Measurements from ENCODE around the gene RTRAF. TPM values are rescaled to one million over a fixed set of nuclear protein-coding genes. Genes with fewer than 3 reads are reported as not detected.

RTRAF gene
- total and polyA plus RNA-seq, 2 experiments from 2014 or later: 150 to 729 TPM

DNA sequence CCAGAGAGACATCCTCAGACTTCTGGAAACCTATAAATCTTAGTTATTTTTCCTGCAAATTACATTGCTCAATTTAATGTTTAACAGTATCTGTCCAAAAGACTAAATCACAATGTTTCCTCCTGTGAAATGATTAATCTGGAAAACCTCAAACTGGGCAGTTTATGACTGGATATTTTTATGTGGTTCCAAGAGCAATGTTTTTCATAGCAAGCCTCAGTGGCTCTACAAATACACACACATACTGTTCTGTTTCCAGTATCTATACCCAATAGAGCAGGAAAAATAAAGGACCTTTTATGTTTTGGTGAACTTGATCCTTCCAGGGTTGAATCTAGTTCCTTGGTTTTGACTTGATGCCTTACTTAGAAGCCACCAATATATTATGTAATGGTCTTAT, 70.3 kb downstream of the RTRAF start (continued):
- TF ChIP-seq POLR2AphosphoS5 (IDR thresholded peaks at IDR 0.05; ENCODE audit: low read depth): no peak
- TF ChIP-seq JUNB (IDR thresholded peaks at IDR 0.05; ENCODE audit: unreplicated experiment): no peak

DNA sequence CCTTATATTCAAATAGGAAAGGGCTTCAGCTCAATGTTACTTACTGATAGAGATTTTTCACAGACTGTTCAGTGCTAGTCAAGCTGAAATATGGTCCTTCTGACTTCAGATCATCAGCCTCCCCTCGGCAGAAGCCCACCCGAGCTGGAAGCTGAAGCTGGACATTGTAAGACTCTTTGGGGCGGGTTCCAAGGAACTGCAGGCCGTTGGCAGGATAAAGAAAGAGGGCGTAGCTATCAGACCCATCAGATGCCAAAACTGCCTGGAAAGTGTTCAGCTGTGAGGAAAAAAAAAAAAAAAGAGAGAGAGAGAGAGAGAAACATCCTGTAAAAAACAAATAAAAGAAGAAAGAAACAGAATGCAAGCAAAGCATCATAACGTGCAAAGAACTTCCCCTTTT, 70.7 kb downstream of the RTRAF start:
- Mint-ChIP-seq H3K27ac (no peak overlapping the region), H3K9me3 (no peaks in the 10 kb centered on the region), H3K36me3 (ENCODE audit: low read depth) (no peaks in the 10 kb centered on the region), H3K27me3 (ENCODE audit: insufficient read depth, low read depth, poor library complexity) (peaks cover 4% of the 10 kb centered on the region), H3K4me1 (peaks cover 21% of the 10 kb centered on the region), H3K4me3 (no peak overlapping the region)
- no peak overlapping the region for H2AFZ ChIP-seq
- H3K4me3 ChIP-seq: no peak overlapping the region
- H4K20me1 ChIP-seq (replicated peaks; ENCODE audit: insufficient read depth): no peaks in the 10 kb centered on the region
- no peak for DNase-seq (ENCODE audit: low spot score)
- H3K79me2 ChIP-seq (replicated peaks; ENCODE audit: insufficient read depth): no peaks in the 10 kb centered on the region
- H3F3A ChIP-seq (replicated peaks; ENCODE audit: low read depth): no peaks in the 10 kb centered on the region
- peaks cover 11% of the 10 kb centered on the region; the same call in 1 of the 2 replicates for H3K27me3 ChIP-seq (ENCODE audit: insufficient read depth)
- ATAC-seq: no peak
- H3K4me1 ChIP-seq (ENCODE audit: insufficient read depth): peaks cover 18% of the 10 kb centered on the region
- H3K36me3 ChIP-seq (ENCODE audit: insufficient read depth): no peaks in the 10 kb centered on the region
- no peak for TF ChIP-seq ETS1 (IDR thresholded peaks at IDR 0.05)
- no peak for TF ChIP-seq EZH2phosphoT487 (IDR thresholded peaks at IDR 0.05; ENCODE audit: unreplicated experiment)
- TF ChIP-seq STAT1 (IDR thresholded peaks at IDR 0.05; ENCODE audit: unreplicated experiment): no peak
- TF ChIP-seq, protein P1, sequence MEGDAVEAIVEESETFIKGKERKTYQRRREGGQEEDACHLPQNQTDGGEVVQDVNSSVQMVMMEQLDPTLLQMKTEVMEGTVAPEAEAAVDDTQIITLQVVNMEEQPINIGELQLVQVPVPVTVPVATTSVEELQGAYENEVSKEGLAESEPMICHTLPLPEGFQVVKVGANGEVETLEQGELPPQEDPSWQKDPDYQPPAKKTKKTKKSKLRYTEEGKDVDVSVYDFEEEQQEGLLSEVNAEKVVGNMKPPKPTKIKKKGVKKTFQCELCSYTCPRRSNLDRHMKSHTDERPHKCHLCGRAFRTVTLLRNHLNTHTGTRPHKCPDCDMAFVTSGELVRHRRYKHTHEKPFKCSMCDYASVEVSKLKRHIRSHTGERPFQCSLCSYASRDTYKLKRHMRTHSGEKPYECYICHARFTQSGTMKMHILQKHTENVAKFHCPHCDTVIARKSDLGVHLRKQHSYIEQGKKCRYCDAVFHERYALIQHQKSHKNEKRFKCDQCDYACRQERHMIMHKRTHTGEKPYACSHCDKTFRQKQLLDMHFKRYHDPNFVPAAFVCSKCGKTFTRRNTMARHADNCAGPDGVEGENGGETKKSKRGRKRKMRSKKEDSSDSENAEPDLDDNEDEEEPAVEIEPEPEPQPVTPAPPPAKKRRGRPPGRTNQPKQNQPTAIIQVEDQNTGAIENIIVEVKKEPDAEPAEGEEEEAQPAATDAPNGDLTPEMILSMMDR (conservative IDR thresholded peaks at IDR 0.05; ENCODE audit: low read depth in 2 of 2): no peak
- TF ChIP-seq JUNB (IDR thresholded peaks at IDR 0.05; ENCODE audit: unreplicated experiment): no peak
- TF ChIP-seq ZNF331 (CRISPR knock-in tag; IDR thresholded peaks at IDR 0.05; ENCODE audit: low read depth): no peak
- H3K27ac ChIP-seq (ENCODE audit: low read depth): no peak overlapping the region
- no peak overlapping the region for H3K4me2 ChIP-seq
- H3K9me2 ChIP-seq (ENCODE audit: insufficient read depth): 0 out of 2 replicates have a peak, but pooled peaks cover 5% of the 10 kb centered on the region

Other genes starting within 250 kb of the RTRAF start
- gene GNG2, start 128.9 kb upstream of the RTRAF start, total RNA-seq (2014; rRNA removed; shearing (Covaris generic)): 14.8 and 19.0 TPM in 2 replicates
- 8.2 and 9.9 TPM in 2 replicates for gene GNG2, start 128.9 kb upstream of the RTRAF start, polyA plus RNA-seq (2016; fragmentation: Nextera tagmentation; extraction: Ambion mirVana)
- gene NID2, start 79.5 kb downstream of the RTRAF start, total RNA-seq (2014; rRNA removed; shearing (Covaris generic)): 7.1 and 10.4 TPM in 2 replicates
- gene NID2, start 79.5 kb downstream of the RTRAF start, polyA plus RNA-seq (2016; fragmentation: Nextera tagmentation; extraction: Ambion mirVana): 2.7 and 4.3 TPM in 2 replicates